IMR-90 (cell line): ENCODE results near the gene ADAMTS12. TPM values are rescaled to one million over a fixed set of nuclear protein-coding genes. Genes with fewer than 3 reads are reported as not detected.

Source experiments
- ATAC-seq: fragments of 200-7000 bp; cut with Tn5 transposase; 2 replicates; pipeline ENCODE4 v1.9.1; 2020; ENCODE audit warnings: low read depth, mild to moderate bottlenecking, moderate library complexity
- BruUV-seq: library from RNA; stranded (reverse); fragments of 400-500 nt; replicated peaks from 2 replicates; lab custom pipeline; 2021; lab: Mats Ljungman, UMichigan
- CTCF ChIA-PET: fragments of 300-600 bp; formaldehyde crosslinking; extraction: SDS; loops from one replicate; lab custom pipeline; 2021; ENCODE audit warnings: antibody characterized with exemption; lab: Yijun Ruan, JAX
- POLR2A ChIA-PET: fragments of 300-600 bp; sonication (Branson Sonifier 250); formaldehyde crosslinking; loops from one replicate; lab custom pipeline; 2022; ENCODE audit warnings: antibody characterized with exemption; ENCODE audit not compliant: unreplicated experiment; lab: Charles Lee
- DNase-seq: peaks from one replicate; pipeline ENCODE4 v3.0.0; 2013
- H2AFZ ChIP-seq: replicated peaks from 2 replicates; pipeline ENCODE3; 2013; ENCODE audit warnings: low read length, mild to moderate bottlenecking; ENCODE audit not compliant: poor library complexity
- H2AK5ac ChIP-seq: 2 replicates; pipeline ENCODE4 v1.6.1; 2013; ENCODE audit warnings: low read depth, low read length, inconsistent platforms
- H2AK9ac ChIP-seq: replicated peaks from 2 replicates; pipeline ENCODE3; 2013; ENCODE audit warnings: mild to moderate bottlenecking, low read depth, low read length, moderate library complexity; ENCODE audit not compliant: poor library complexity
- H2BK120ac ChIP-seq: 2 replicates; pipeline ENCODE4 v1.6.1; 2013; ENCODE audit warnings: low read depth, low read length, inconsistent platforms
- H2BK15ac ChIP-seq: 3 replicates; pipeline ENCODE4 v1.6.1; 2013; ENCODE audit warnings: low read depth, low read length, inconsistent platforms
- H2BK20ac ChIP-seq: 2 replicates; pipeline ENCODE4 v1.6.1; 2013; ENCODE audit warnings: low read depth, mild to moderate bottlenecking, inconsistent platforms, low read length, moderate library complexity
- H2BK5ac ChIP-seq: 2 replicates; pipeline ENCODE4 v1.6.1; 2013; ENCODE audit warnings: mild to moderate bottlenecking, low read depth, low read length, inconsistent platforms; ENCODE audit not compliant: poor library complexity, severe bottlenecking
- H3K14ac ChIP-seq: replicated peaks from 2 replicates; pipeline ENCODE4 v1.6.1; 2013; ENCODE audit warnings: low read depth, low read length, inconsistent platforms
- H3K18ac ChIP-seq: 2 replicates; pipeline ENCODE4 v1.6.1; 2013; ENCODE audit warnings: low read depth, low read length, control low read depth
- H3K23ac ChIP-seq: 2 replicates; pipeline ENCODE4 v1.6.1; 2013; ENCODE audit warnings: low read depth, low read length, inconsistent platforms
- H3K27ac ChIP-seq: 2 replicates; pipeline ENCODE4 v1.5.1; 2013; ENCODE audit warnings: mild to moderate bottlenecking, control low read depth, low read length; ENCODE audit not compliant: insufficient read depth
- H3K27me3 ChIP-seq: 2 replicates; pipeline ENCODE4 v1.6.1; 2013; ENCODE audit warnings: low read length; ENCODE audit not compliant: control insufficient read depth, insufficient read depth
- H3K36me3 ChIP-seq: 2 replicates; pipeline ENCODE4 v1.6.1; 2013; ENCODE audit warnings: low read length, mixed read lengths; ENCODE audit not compliant: control insufficient read depth, insufficient read depth
- H3K4ac ChIP-seq: 2 replicates; pipeline ENCODE4 v1.6.1; 2013; ENCODE audit warnings: low read depth, low read length, inconsistent platforms
- H3K4me1 ChIP-seq: 2 replicates; pipeline ENCODE4 v1.6.1; 2013; ENCODE audit warnings: low read length, mixed read lengths; ENCODE audit not compliant: control insufficient read depth, insufficient read depth
- H3K4me2 ChIP-seq: 2 replicates; pipeline ENCODE4 v1.6.1; 2013; ENCODE audit warnings: low read depth, mild to moderate bottlenecking, control low read depth, low read length, moderate library complexity
- H3K4me3 ChIP-seq: 2 replicates; pipeline ENCODE4 v1.5.1; 2013; ENCODE audit warnings: low read depth, mild to moderate bottlenecking, control low read depth, low read length, moderate library complexity; ENCODE audit not compliant: insufficient read depth
- H3K56ac ChIP-seq: 2 replicates; pipeline ENCODE4 v1.6.1; 2013; ENCODE audit warnings: low read length, inconsistent platforms; ENCODE audit not compliant: insufficient read depth; ENCODE audit errors: extremely low read depth
- H3K79me1 ChIP-seq, 2 experiments: 2 replicates each; pipeline ENCODE4 v1.6.1; 2013; ENCODE audit warnings: low read length in 2 of 2, inconsistent platforms in 1 of 2, low read depth in 1 of 2
- H3K9ac ChIP-seq: 2 replicates; pipeline ENCODE4 v1.6.1; 2013; ENCODE audit warnings: low read depth, low read length, control low read depth
- H3K9me1 ChIP-seq: 2 replicates; pipeline ENCODE4 v1.6.1; 2013; ENCODE audit warnings: low read length, inconsistent platforms; ENCODE audit not compliant: insufficient read depth
- H3K9me3 ChIP-seq: 2 replicates; pipeline ENCODE4 v1.6.1; 2013; ENCODE audit warnings: low read length; ENCODE audit not compliant: control insufficient read depth, insufficient read depth
- H4K20me1 ChIP-seq: 2 replicates; pipeline ENCODE4 v1.6.1; 2013; ENCODE audit warnings: low read length, inconsistent platforms; ENCODE audit not compliant: insufficient read depth
- H4K5ac ChIP-seq: 2 replicates; pipeline ENCODE4 v1.6.1; 2013; ENCODE audit warnings: mild to moderate bottlenecking, low read depth, low read length, control low read depth
- H4K8ac ChIP-seq, 2 experiments: 2 replicates each; pipeline ENCODE4 v1.6.1; 2013; ENCODE audit warnings: low read depth in 2 of 2, low read length in 2 of 2, control low read depth in 1 of 2, inconsistent platforms in 1 of 2
- H4K91ac ChIP-seq: 2 replicates; pipeline ENCODE4 v1.6.1; 2013; ENCODE audit warnings: low read depth, low read length, inconsistent platforms; ENCODE audit not compliant: insufficient read depth
- CTCF ChIP-seq: conservative IDR thresholded peaks from 2 replicates; pipeline ENCODE4 v1.5.1; 2012; ENCODE audit warnings: mild to moderate bottlenecking, low read depth, low read length, improper control_type of control experiment
- MAFK ChIP-seq: IDR thresholded peaks from 2 replicates; pipeline ENCODE4 v1.6.1; 2012; ENCODE audit warnings: low read depth, low read length, improper control_type of control experiment
- NFE2L2 ChIP-seq: fragments of 150-350 bp; IDR thresholded peaks from 2 replicates; pipeline ENCODE4 v1.6.1; 2016; ENCODE audit warnings: low read depth, mild to moderate bottlenecking, low read length
- RAD21 ChIP-seq: IDR thresholded peaks from 2 replicates; pipeline ENCODE4 v1.6.1; 2012; ENCODE audit warnings: low read length, improper control_type of control experiment
- WGBS, 2 experiments: methylation state at CpG; one replicate each; pipeline versions ENCODE4 v1.1.5 to v1.1.7; 2013; ENCODE audit warnings: missing lambda C conversion rate in 2 of 2; ENCODE audit not compliant: insufficient read length in 1 of 2; ENCODE audit errors: extremely low coverage in 2 of 2; 5-methylcytosine and 5-hydroxymethylcytosine counted together
- dilution Hi-C: fragments of 300-500 bp; cut with HindIII; formaldehyde crosslinking; loops from one replicate; pipeline ENCODE4 v1.14.3; 2018; ENCODE audit warnings: low sequenced_read_pairs; ENCODE audit not compliant: unreplicated experiment
- in situ Hi-C: fragments of 300-500 bp; cut with MboI; formaldehyde crosslinking; loops from 3 replicates; pipeline ENCODE4 v1.14.3; 2019; ENCODE audit warnings: low sequenced_read_pairs, inconsistent platforms, mixed read lengths
- intact Hi-C: fragments of 100-400 bp; cut with micrococcal nuclease; formaldehyde crosslinking; loops from 2 replicates; pipeline ENCODE4 v1.10.0; 2022
- polyA plus RNA-seq, 3 experiments: library from polyadenylated mRNA; depleted of rRNA; stranded (reverse); fragments of >200 nt; gene quantifications; 2 replicates each; pipeline ENCODE4 v1.2.3, GENCODE V29; 2012; ENCODE audit warnings: low replicate concordance in 1 of 3
- total RNA-seq: library from RNA; depleted of rRNA; stranded (reverse); fragments of >200 nt; gene quantifications from 2 replicates; pipeline ENCODE4 v1.2.3, GENCODE V29; 2012

ADAMTS12 gene
- total and polyA plus RNA-seq, 2 of the 4 experiments (the other 2 are of a cell fraction), result 27.3 to 51.3 TPM

- no peaks in the 10 kb centered on the region; the same call in 1 of the 2 replicates for H3K36me3 ChIP-seq
- H4K5ac ChIP-seq, result no peak overlapping the region; the same call in 1 of the 2 replicates
- in situ Hi-C loops (no loop called here), intact Hi-C loops (loop anchor here (5.0 kb wide), 1 partner anchor 122 kb away; no protein-coding TSS in a partner anchor), dilution Hi-C loops (no loop called here)
- H3K14ac ChIP-seq, result peak overlapping the region; percentile 81
- DNase-seq (no peak), ATAC-seq (no peak)
- H3K4me2 ChIP-seq, result no peak overlapping the region
- peak overlapping the region; percentile 49; the same call in 1 of the 2 replicates for H3K4ac ChIP-seq
- H3K27ac ChIP-seq, result no peak overlapping the region
- peaks cover 21% of the 10 kb centered on the region for H3K4me1 ChIP-seq
- no CpG with 5 or more reads among the region's 1 CpG for WGBS, 2 experiments
- no peak overlapping the region for H4K91ac ChIP-seq
- H3K23ac ChIP-seq, result peak overlapping the region; percentile 72; the same call in 1 of the 2 replicates
- no peak overlapping the region for H2AFZ ChIP-seq
- no peak overlapping the region for H3K4me3 ChIP-seq
- H4K20me1 ChIP-seq, result no peaks in the 10 kb centered on the region
- BruUV-seq, result no TSS peak
- H2AK9ac ChIP-seq, result no peak overlapping the region
- peaks cover 21% of the 10 kb centered on the region; the same call in 1 of the 2 replicates for H3K9me1 ChIP-seq
- peak overlapping the region; percentile 47; the same call in 2 of the 3 replicates for H2BK15ac ChIP-seq
- H2BK5ac ChIP-seq, result peak overlapping the region; percentile 50
- peak overlapping the region; percentile 50; the same call in 1 of the 2 replicates for H3K18ac ChIP-seq
- POLR2A ChIA-PET, result no interaction called here
- H4K8ac ChIP-seq, result peak overlapping the region; percentile 30 to 69; a peak in 1 of 4 replicates
- TF ChIP-seq CTCF (no peak), MAFK (no peak), NFE2L2 (no peak), RAD21 (no peak)
- no peak overlapping the region for H3K56ac ChIP-seq
- H2AK5ac ChIP-seq, result peak overlapping the region; percentile 60; the same call in 1 of the 2 replicates
- peak overlapping the region; percentile 85 for H2BK120ac ChIP-seq
- no peaks in the 10 kb centered on the region for H3K27me3 ChIP-seq
- H3K79me1 ChIP-seq, result peaks cover 8 to 55% of the 10 kb centered on the region in 2 experiments; a peak in 3 of 4 replicates
- no peaks in the 10 kb centered on the region for H3K9me3 ChIP-seq
- CTCF ChIA-PET, result no interaction called here
- H3K9ac ChIP-seq, result no peak overlapping the region; the same call in 1 of the 2 replicates
- peak overlapping the region; percentile 71; the same call in 1 of the 2 replicates for H2BK20ac ChIP-seq
These were observed 81.9 kb downstream of the ADAMTS12 start for GRCh38 chr5:33809936-33810335.
